Naive thymus-derived CD8-positive, alpha-beta T cell (primary cell): ENCODE data around the gene NEDD9. TPM values are rescaled to one million over a fixed set of nuclear protein-coding genes. Genes with fewer than 3 reads are reported as not detected.

Experiments used
- polyA plus RNA-seq, 3 donors: library from polyadenylated mRNA; unstranded; fragments of 300-500 nt; fragmentation: Illumina TruSeq; gene quantifications; one replicate each; pipeline ENCODE4 v1.2.3, GENCODE V29; 2021
- total RNA-seq, 8 experiments: library from RNA in 2 of 8; stranded (reverse) in 2 of 8; gene quantifications; one replicate each; pipeline ENCODE4 v1.2.3 and lab custom pipeline; 2021 to 2026

NEDD9 gene
- total and polyA plus RNA-seq, 5 experiments from 2014 or later: 14.7 to 34.7 (median 20.2) TPM

Other genes starting within 250 kb of the NEDD9 start
- gene ELOVL2, start 188.4 kb downstream of the NEDD9 start, total RNA-seq: not detected
- gene ELOVL2, start 188.4 kb downstream of the NEDD9 start, polyA plus RNA-seq: not detected
- 1 to 10 TPM; 4.7 to 5.7 TPM for gene SMIM13, start 138.8 kb downstream of the NEDD9 start, total RNA-seq
- gene SMIM13, start 138.8 kb downstream of the NEDD9 start, polyA plus RNA-seq: 1 to 10 TPM; 1.7 to 3.0 (median 3.0) TPM
- gene ERVFRD-1, start 120.9 kb downstream of the NEDD9 start, total RNA-seq: not detected
- gene ERVFRD-1, start 120.9 kb downstream of the NEDD9 start, polyA plus RNA-seq: under 1 TPM in 1 of 3 donors, not detected in 2; 0.18 TPM